GM12878 (cell line): ENCODE measurements around the gene HMX3. TPM values are rescaled to one million over a fixed set of nuclear protein-coding genes. Genes with fewer than 3 reads are reported as not detected.

Experiments used
- ATAC-seq: fragments of 200-7000 bp; cut with Tn5 transposase; 3 replicates; pipeline ENCODE4 v1.9.1; 2020; ENCODE audit warnings: mild to moderate bottlenecking, moderate library complexity
- BruUV-seq: library from RNA; stranded (reverse); fragments of 400-500 nt; replicated peaks from 2 replicates; lab custom pipeline; 2021; lab: Mats Ljungman, UMichigan
- CTCF ChIA-PET: fragments of 300-600 bp; sonication (Branson Sonifier 250); formaldehyde crosslinking; extraction: SDS; loops from one replicate; lab custom pipeline; 2021; ENCODE audit warnings: inconsistent platforms; lab: Yijun Ruan, JAX
- POLR2A ChIA-PET: fragments of 350-600 bp; formaldehyde crosslinking; extraction: SDS; loops from one replicate; lab custom pipeline; 2021; ENCODE audit warnings: inconsistent platforms; lab: Charles Lee
- RAD21 ChIA-PET: fragments of 300-600 bp; sonication (Branson Sonifier 250); formaldehyde crosslinking; loops from one replicate; lab custom pipeline; 2023; ENCODE audit warnings: antibody characterized with exemption; ENCODE audit not compliant: unreplicated experiment; lab: Charles Lee
- SMC1A ChIA-PET: fragments of 300-600 bp; sonication (Branson Sonifier 250); formaldehyde crosslinking; loops from one replicate; lab custom pipeline; 2023; ENCODE audit not compliant: unreplicated experiment, uncharacterized antibody; lab: Charles Lee
- DNase-seq: peaks from one replicate; pipeline ENCODE4 v3.0.0-alpha.2; 2011; ENCODE audit warnings: low read depth, low spot score
- FAIRE-seq: peaks from 3 replicates; lab custom pipeline; 2011; peaks lifted over from hg19 to GRCh38; lab: Jason Lieb, UNC
- H2AFZ ChIP-seq: 2 replicates; pipeline ENCODE4 v1.6.0; 2011; ENCODE audit warnings: low read depth, low read length, control low read depth; ENCODE audit not compliant: control insufficient read depth
- H3K27ac ChIP-seq: 2 replicates; pipeline ENCODE4 v1.5.1; 2011; ENCODE audit warnings: control low read depth; ENCODE audit not compliant: control insufficient read depth, insufficient read depth
- H3K27me3 ChIP-seq, 2 experiments: replicated peaks in 1 of 2; 2 replicates each; pipeline versions ENCODE4 v1.6.0 to v1.6.1; 2011; ENCODE audit warnings: low read length in 1 of 2; ENCODE audit not compliant: control insufficient read depth in 2 of 2, insufficient read depth in 2 of 2
- H3K36me3 ChIP-seq, 2 experiments: 2 replicates each; pipeline ENCODE4 v1.5.1; 2011; ENCODE audit warnings: low read length in 1 of 2; ENCODE audit not compliant: control insufficient read depth in 2 of 2, insufficient read depth in 2 of 2
- H3K4me1 ChIP-seq: 2 replicates; pipeline ENCODE4 v1.6.1; 2011; ENCODE audit warnings: mild to moderate bottlenecking, low read length, moderate library complexity, mixed read lengths; ENCODE audit not compliant: control insufficient read depth, insufficient read depth
- H3K4me2 ChIP-seq: 2 replicates; pipeline ENCODE4 v1.6.0; 2011; ENCODE audit warnings: control low read depth; ENCODE audit not compliant: control insufficient read depth, insufficient read depth
- H3K4me3 ChIP-seq: fragments of 200-600 bp; sonication (generic); 2 replicates; pipeline ENCODE4 v1.5.1; 2016
- H3K79me2 ChIP-seq: 2 replicates; pipeline ENCODE4 v1.6.0; 2011; ENCODE audit warnings: low read length; ENCODE audit not compliant: control insufficient read depth, insufficient read depth
- H3K9ac ChIP-seq: 2 replicates; pipeline ENCODE4 v1.8.0; 2011; ENCODE audit warnings: low read length, control low read depth, mixed read lengths; ENCODE audit not compliant: control insufficient read depth, insufficient read depth
- H3K9me3 ChIP-seq: replicated peaks from 3 replicates; pipeline ENCODE4 v1.5.1; 2011; ENCODE audit warnings: mild to moderate bottlenecking, low read length; ENCODE audit not compliant: control insufficient read depth, insufficient read depth
- H4K20me1 ChIP-seq: 2 replicates; pipeline ENCODE4 v1.6.0; 2011; ENCODE audit not compliant: control insufficient read depth, insufficient read depth
- ATF7 ChIP-seq: fragments of 450-650 bp; IDR thresholded peaks from 2 replicates; pipeline ENCODE4 v1.6.1; 2016; ENCODE audit warnings: low read depth, mild to moderate bottlenecking
- CEBPB ChIP-seq, 2 experiments: fragments of 150-350 bp in 1 of 2; IDR thresholded peaks; 2 replicates each; pipeline ENCODE4 v1.6.1; 2012 to 2014; ENCODE audit warnings: low read depth in 2 of 2, low read length in 2 of 2, borderline replicate concordance in 1 of 2, inconsistent platforms in 1 of 2
- DPF2 ChIP-seq: fragments of 450-650 bp; IDR thresholded peaks from 2 replicates; pipeline ENCODE4 v1.6.1; 2017; ENCODE audit warnings: mild to moderate bottlenecking
- IRF5 ChIP-seq: fragments of 450-650 bp; IDR thresholded peaks from 2 replicates; pipeline ENCODE4 v1.6.1; 2017; ENCODE audit warnings: borderline replicate concordance
- NFYA ChIP-seq: IDR thresholded peaks from 2 replicates; pipeline ENCODE4 v1.6.1; 2011; ENCODE audit warnings: low read depth, mild to moderate bottlenecking, low read length, improper control_type of control experiment, borderline replicate concordance
- POLR2A ChIP-seq: IDR thresholded peaks from 2 replicates; pipeline ENCODE4 v1.6.1; 2011; ENCODE audit warnings: low read depth, mild to moderate bottlenecking, low read length
- POU2F2 ChIP-seq: IDR thresholded peaks from 3 replicates; pipeline ENCODE4 v1.6.1; 2011; ENCODE audit warnings: low read depth, mild to moderate bottlenecking, low read length, borderline replicate concordance
- RELA ChIP-seq: fragments of 450-650 bp; IDR thresholded peaks from 2 replicates; pipeline ENCODE4 v1.8.0; 2014; ENCODE audit warnings: borderline replicate concordance; ENCODE audit not compliant: partially characterized antibody
- RELB ChIP-seq: fragments of 450-650 bp; IDR thresholded peaks from 2 replicates; pipeline ENCODE4 v1.6.1; 2017; ENCODE audit warnings: low read depth, mild to moderate bottlenecking, moderate library complexity
- REST ChIP-seq: IDR thresholded peaks from 2 replicates; pipeline ENCODE4 v1.6.1; 2012; ENCODE audit warnings: mild to moderate bottlenecking, low read depth, low read length
- SP1 ChIP-seq: IDR thresholded peaks from one replicate; pipeline ENCODE4 v1.6.1; 2011; ENCODE audit warnings: low read depth, low read length
- SUZ12 ChIP-seq: fragments of 200-600 bp; sonication (generic); IDR thresholded peaks from one replicate; pipeline ENCODE4 v1.6.1; 2018; ENCODE audit warnings: antibody characterized with exemption, mild to moderate bottlenecking; ENCODE audit not compliant: unreplicated experiment
- YY1 ChIP-seq: IDR thresholded peaks from 2 replicates; pipeline ENCODE4 v1.6.1; 2011; ENCODE audit warnings: low read depth, mild to moderate bottlenecking, low read length
- ZBTB4 ChIP-seq: fragments of 450-650 bp; formaldehyde crosslinking; IDR thresholded peaks from 2 replicates; pipeline ENCODE4 v1.4.0; 2022; ENCODE audit warnings: mild to moderate bottlenecking, moderate library complexity
- ZZZ3 ChIP-seq: IDR thresholded peaks from 2 replicates; pipeline ENCODE4 v1.6.1; 2011; ENCODE audit warnings: low read depth; ENCODE audit not compliant: control insufficient read depth, insufficient read length
- WGBS: methylation state at CpG from one replicate; pipeline ENCODE4 v1.1.6; 2016; ENCODE audit warnings: low lambda C conversion rate; ENCODE audit not compliant: insufficient replicate concordance, insufficient coverage; ENCODE audit errors: missing lambda C conversion rate; 5-methylcytosine and 5-hydroxymethylcytosine counted together
- in situ Hi-C: fragments of 300-500 bp; cut with MboI; formaldehyde crosslinking; loops from 9 replicates; pipeline ENCODE4 v1.14.3; 2018; ENCODE audit warnings: mixed read lengths
- intact Hi-C: fragments of 100-400 bp; cut with micrococcal nuclease; formaldehyde crosslinking; loops from one replicate; pipeline ENCODE4 v1.14.2; 2022; ENCODE audit not compliant: unreplicated experiment
- polyA plus RNA-seq, 11 experiments: library from polyadenylated mRNA; depleted of rRNA in 4 of 11; unstranded in 6 of 11; stranded (reverse) in 5 of 11; fragments of >200 nt; fragmentation: Nextera tagmentation in 4 of 11; fragmentation: Illumina TruSeq in 1 of 11; extraction: Ambion mirVana in 4 of 11; extraction: Trizol in 1 of 11; gene quantifications; 1 replicate in 1 of 11; 2 replicates in 10 of 11; pipeline versions ENCODE4 v1.2.1 to v1.2.3, GENCODE V29; 2011 to 2016; ENCODE audit warnings: inconsistent platforms in 2 of 11, missing spikeins in 2 of 11, low read depth in 1 of 11
- total RNA-seq, 4 experiments: library from RNA; depleted of rRNA in 3 of 4; stranded (reverse); fragments of >200 nt in 3 of 4; fragmentation: Illumina TruSeq in 1 of 4; extraction: Trizol in 1 of 4; gene quantifications; 2 replicates each; pipeline versions ENCODE4 v1.2.1 to v1.2.3, GENCODE V29; 2013 to 2021

HMX3 gene
- total and polyA plus RNA-seq, 10 of the 15 experiments (the other 5 are each of a cell fraction or from before 2014, with no cell fraction given): 0.63 to 60.5 (median 15.3) TPM; not detected in 2

GRCh38 chr10:123100030-123100762, 35.6 kb upstream of the HMX3 start:
- Histone ChIP-seq H3K36me3 (no peaks in the 10 kb centered on the region), H3K4me3 (no peak overlapping the region), H3K9me3 (no peaks in the 10 kb centered on the region; the same call in 2 of the 3 replicates), H3K79me2 (no peaks in the 10 kb centered on the region), H3K9ac (no peak overlapping the region), H4K20me1 (no peaks in the 10 kb centered on the region), H3K27ac (no peak overlapping the region), H2AFZ (no peak overlapping the region), H3K4me2 (no peak overlapping the region), H3K27me3 (no peaks in the 10 kb centered on the region; a peak in 2 of 4 replicates), H3K4me1 (no peaks in the 10 kb centered on the region)
- no TSS peak for BruUV-seq
- intact Hi-C loops (no loop called here), in situ Hi-C loops (no loop called here)
- RAD21 ChIA-PET: no interaction called here
- WGBS: 17% methylated on average over 7 of the region's 7 CpGs
- CTCF ChIA-PET: no interaction called here
- SMC1A ChIA-PET: no interaction called here
- ATAC-seq: no peak
- DNase-seq: no peak
- FAIRE-seq: no peak
- POLR2A ChIA-PET: no interaction called here
- no peak for TF ChIP-seq ZBTB4 (CRISPR knock-in tag)
- TF ChIP-seq DPF2: no peak
- no peak for TF ChIP-seq CEBPB (IDR thresholded peaks at IDR 0.05; ENCODE audit: borderline replicate concordance in 1 of 2, low read depth in 2 of 2, low read length in 2 of 2)
- no peak for TF ChIP-seq REST
- no peak for TF ChIP-seq NFYA
- no peak for TF ChIP-seq POLR2A
- no peak for TF ChIP-seq SUZ12
- no peak for TF ChIP-seq SP1
- TF ChIP-seq RELA: no peak
- TF ChIP-seq IRF5: no peak
- no peak for TF ChIP-seq POU2F2
- TF ChIP-seq ATF7: no peak
- TF ChIP-seq ZZZ3: no peak
- no peak for TF ChIP-seq RELB
- no peak for TF ChIP-seq YY1
